Activated T-helper 1 cell treated with Interleukin-2 at 50 U/mL for 16 hours (primary cell): ENCODE results near the gene ITPR3.

Experiments
- DNase-seq: peaks from one replicate; pipeline ENCODE4 v3.0.0-alpha.2; 2020; ENCODE audit warnings: low read depth

Gene ITPR3

GRCh38 chr6:33719326-33719987 is 98.3 kb downstream of the ITPR3 start:
- DNase-seq: no peak

- DNase-seq: no peak
These were observed 99.9 kb downstream of the ITPR3 start for GRCh38 chr6:33720998-33721397.

GRCh38 chr6:33721508-33721907 is 100.4 kb downstream of the ITPR3 start:
- no peak for DNase-seq

- DNase-seq: no peak
These were observed 101.0 kb downstream of the ITPR3 start for GRCh38 chr6:33722103-33722623.

- no peak for DNase-seq
These were observed 102.4 kb downstream of the ITPR3 start for GRCh38 chr6:33723371-33724085.

- no peak for DNase-seq
These were observed 103.2 kb downstream of the ITPR3 start for GRCh38 chr6:33724102-33725023.

- no peak for DNase-seq
These were observed 104.1 kb downstream of the ITPR3 start for GRCh38 chr6:33725222-33725621.

- no peak for DNase-seq
These were observed 105.0 kb downstream of the ITPR3 start for GRCh38 chr6:33725891-33726673.

- no peak for DNase-seq
These were observed 105.6 kb downstream of the ITPR3 start for GRCh38 chr6:33726696-33727095.

- no peak for DNase-seq
These were observed 106.0 kb downstream of the ITPR3 start for GRCh38 chr6:33727126-33727525.

GRCh38 chr6:33727932-33728331 is 106.8 kb downstream of the ITPR3 start:
- no peak for DNase-seq

- DNase-seq: no peak
These were observed 107.3 kb downstream of the ITPR3 start for GRCh38 chr6:33728438-33728837.

- no peak for DNase-seq
These were observed 107.9 kb downstream of the ITPR3 start for GRCh38 chr6:33729059-33729458.

- no peak for DNase-seq
These were observed 109.5 kb downstream of the ITPR3 start for GRCh38 chr6:33730611-33731010.

- DNase-seq: no peak
These were observed 109.9 kb downstream of the ITPR3 start for GRCh38 chr6:33731035-33731434.

GRCh38 chr6:33731751-33732282 is 110.7 kb downstream of the ITPR3 start:
- DNase-seq: no peak

- DNase-seq: no peak
These were observed 111.3 kb downstream of the ITPR3 start for GRCh38 chr6:33732385-33732784.

GRCh38 chr6:33732817-33733708 is 111.9 kb downstream of the ITPR3 start:
- no peak for DNase-seq

GRCh38 chr6:33733709-33734007 is 112.5 kb downstream of the ITPR3 start:
- DNase-seq: no peak

- DNase-seq: no peak
These were observed 114.1 kb downstream of the ITPR3 start for GRCh38 chr6:33735216-33735615.
